Activated CD8-positive, alpha-beta memory T cell treated with anti-CD3 and anti-CD28 coated beads, Interleukin-2, amount 50 U/mL, for 48 hours (primary cell): ENCODE measurements around the gene SFXN3.
A peak's percentile ranks its signal among the peaks of the same experiment; 100 is the strongest.

ENCODE experiments used
- DNase-seq: peaks from one replicate; pipeline ENCODE4 v3.0.0-alpha.2; 2020

The SFXN3 gene

DNA sequence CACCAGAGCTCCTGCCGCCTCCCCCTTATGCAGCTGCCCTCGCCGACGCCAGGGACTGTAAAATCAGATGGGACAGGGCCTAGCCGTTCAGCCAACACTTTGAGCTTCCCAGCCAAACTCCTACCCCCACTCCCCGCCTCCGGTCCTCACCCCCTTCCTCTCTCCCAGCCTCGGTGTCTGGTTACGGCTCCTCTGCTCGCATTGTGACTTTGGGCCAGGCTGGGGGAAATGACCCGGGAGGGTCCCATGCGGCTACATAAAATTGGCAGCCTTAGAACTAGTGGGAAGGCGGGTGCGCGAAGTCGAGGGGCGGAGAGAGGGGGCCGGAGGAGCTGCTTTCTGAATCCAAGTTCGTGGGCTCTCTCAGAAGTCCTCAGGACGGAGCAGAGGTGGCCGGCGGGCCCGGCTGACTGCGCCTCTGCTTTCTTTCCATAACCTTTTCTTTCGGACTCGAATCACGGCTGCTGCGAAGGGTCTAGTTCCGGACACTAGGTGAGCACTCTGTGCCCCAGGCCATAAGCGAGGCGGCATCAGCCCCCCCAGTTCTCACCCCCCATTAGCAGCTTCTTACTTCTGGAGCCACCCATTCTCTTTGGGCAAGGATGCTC lies 30.7 kb downstream of the SFXN3 start, which contains the start of gene KAZALD1:
Gene KAZALD1 (plus strand): TSS at position 366 of the 608 bp plus-strand sequence. CDS start 604 bp downstream, outside the sequence.
- no peak for DNase-seq

DNA sequence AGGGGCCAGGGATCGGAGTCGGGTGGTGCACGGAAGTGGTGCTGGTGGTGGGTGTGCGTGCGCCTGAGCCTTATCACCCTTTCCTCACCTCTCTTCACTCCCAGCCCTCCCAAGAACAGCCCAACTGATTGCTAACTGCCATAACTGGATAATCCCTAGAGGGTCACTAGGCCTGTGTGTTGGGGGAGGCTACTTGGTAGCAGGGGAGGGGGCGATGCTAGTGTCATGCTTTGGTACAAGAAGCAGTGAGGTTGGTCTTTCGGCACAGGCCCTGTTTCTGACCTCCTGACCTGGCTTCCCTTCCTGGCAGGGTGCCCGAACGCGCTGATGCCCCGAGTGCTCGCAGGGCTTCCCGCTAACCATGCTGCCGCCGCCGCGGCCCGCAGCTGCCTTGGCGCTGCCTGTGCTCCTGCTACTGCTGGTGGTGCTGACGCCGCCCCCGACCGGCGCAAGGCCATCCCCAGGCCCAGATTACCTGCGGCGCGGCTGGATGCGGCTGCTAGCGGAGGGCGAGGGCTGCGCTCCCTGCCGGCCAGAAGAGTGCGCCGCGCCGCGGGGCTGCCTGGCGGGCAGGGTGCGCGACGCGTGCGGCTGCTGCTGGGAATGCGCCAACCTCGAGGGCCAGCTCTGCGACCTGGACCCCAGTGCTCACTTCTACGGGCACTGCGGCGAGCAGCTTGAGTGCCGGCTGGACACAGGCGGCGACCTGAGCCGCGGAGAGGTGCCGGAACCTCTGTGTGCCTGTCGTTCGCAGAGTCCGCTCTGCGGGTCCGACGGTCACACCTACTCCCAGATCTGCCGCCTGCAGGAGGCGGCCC lies 31.4 kb downstream of the SFXN3 start:
- peak; percentile 82 for DNase-seq

DNA sequence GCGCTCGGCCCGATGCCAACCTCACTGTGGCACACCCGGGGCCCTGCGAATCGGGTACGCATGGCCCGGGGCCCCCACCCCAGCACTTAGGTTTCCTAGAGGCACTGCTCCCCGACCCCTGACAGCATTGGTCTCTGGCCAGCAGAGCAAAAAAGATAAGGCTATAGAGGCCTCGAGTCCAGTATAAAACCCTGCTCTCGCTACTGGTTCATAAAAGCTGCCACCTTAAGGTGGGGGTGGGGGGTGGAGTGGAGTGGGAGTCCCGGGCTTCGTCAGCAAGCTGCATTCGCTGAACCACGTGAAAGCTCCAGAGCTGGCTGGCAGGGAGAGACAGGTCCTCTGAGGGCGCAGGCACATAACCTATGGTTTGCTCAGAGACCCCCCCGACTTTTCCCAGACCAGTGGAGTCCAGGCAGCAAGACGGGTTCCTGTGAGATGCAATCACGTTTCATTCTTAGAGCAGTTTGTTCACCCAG lies 32.1 kb downstream of the SFXN3 start:
- no peak for DNase-seq

DNA sequence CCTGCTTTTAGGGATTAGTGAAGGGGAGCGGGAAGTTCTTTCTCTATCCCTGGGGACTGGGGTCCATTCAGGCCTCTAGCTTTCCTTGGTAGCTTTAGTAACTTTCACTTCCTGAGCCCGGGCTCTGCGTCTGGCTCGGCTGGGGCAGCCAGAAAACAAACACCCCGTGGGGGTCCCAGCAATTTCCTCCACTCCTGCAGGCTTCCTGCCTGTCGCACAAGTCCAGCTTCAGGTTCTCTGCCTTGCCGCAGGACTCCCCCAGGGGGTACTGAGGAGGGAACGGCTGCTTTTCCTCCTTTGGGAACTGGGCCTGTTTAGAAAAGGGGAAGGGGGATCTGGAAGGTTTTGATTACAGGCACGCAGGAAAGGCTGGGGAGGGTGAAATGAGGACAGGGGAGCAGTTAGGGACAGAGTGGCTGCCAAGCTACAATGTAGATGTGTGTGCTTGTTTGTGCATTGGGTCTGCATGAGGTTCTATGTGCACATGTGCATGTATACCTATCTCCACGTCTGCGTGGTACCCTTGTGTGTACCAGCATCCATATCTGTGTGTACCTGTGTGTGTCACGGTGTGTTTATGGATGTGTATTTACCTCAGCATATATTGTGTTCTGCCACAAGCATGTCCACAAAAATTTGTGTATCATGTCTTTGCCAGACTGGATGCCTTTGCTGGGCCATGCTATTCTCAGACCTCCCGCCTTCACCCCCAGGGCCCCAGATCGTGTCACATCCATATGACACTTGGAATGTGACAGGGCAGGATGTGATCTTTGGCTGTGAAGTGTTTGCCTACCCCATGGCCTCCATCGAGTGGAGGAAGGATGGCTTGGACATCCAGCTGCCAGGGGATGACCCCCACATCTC lies 32.7 kb downstream of the SFXN3 start:
- DNase-seq = no peak

DNA sequence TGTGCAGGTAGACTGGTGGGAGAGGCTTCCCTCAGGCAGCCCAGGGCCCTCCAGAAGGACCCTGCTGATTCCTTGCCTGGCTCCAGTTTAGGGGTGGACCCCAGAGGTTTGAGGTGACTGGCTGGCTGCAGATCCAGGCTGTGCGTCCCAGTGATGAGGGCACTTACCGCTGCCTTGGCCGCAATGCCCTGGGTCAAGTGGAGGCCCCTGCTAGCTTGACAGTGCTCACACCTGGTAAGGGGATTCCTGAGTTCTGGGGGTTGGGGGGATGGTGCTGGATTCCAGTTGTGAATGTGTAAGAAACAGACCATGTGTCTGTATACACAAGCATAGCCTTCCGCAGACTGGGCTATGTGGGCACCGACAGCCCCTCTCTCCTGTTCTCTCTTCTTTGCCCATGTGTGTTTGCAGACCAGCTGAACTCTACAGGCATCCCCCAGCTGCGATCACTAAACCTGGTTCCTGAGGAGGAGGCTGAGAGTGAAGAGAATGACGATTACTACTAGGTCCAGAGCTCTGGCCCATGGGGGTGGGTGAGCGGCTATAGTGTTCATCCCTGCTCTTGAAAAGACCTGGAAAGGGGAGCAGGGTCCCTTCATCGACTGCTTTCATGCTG lies 33.5 kb downstream of the SFXN3 start:
- DNase-seq = no peak

DNA sequence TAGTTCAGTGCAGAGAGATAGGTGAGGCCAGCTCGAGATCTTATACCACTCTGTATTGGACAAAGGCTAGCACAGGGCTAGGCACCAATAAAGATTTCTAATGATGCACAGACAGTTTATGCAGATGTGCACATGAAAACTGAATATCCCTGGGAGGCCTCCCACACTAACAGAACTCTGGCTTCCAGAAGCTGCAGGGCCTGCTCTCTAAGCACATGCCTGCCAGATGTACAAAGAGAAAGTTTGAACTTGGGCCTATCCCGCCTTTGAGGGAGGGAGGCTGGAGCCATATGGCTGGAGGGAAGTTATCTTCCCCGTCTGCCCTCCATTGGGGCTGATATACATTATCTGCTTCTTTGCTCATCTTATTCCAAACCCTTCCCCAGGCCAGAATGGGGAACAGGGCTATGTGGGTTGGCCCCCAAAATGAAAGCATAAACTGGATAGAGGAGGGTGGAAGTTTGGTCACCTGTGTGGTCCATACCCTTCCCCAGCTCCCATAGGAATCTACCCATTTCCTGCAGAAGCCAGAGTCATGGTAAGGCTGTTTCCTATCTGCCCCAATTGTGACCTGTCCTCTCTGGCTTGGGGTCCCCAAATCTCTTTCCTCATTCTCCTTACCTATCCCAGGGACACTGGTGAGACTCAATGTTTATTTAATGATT lies 34.6 kb downstream of the SFXN3 start:
- no peak for DNase-seq

DNA sequence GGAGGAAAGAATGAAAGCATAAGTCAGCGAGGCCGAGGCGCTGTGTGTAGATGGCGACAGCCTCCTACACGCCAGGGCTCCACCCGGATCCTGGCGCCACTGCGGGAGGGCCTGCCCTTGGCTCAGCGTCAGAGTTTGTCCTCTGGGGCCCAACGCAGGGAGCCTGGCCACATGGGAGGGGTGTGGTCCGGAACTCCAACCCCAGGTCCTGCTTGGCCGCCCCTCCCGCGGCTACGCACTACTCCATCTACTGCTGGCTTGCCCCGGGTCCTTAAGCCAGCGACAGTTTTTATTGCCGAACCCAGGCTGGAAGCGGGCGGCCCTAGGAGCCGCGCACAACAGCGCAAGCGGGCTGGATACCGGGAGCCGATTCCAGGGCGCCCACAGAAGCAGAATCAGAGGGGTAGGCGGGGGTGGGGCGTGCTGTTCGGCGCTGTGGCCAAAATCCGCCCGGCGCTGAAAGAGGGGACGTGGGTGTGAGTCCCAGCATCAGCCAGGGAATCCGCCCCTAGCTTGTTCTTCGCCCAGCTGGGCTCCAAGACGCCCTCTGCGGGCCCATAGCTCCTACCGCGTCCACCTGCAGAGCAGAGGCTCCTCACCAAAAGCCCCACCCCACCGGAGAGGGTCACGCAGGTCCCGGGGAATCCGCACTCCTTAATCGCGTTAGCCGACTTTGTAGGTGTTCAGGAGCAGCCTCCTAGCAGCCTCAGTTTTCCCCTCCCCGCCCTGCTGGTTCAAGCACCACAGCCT lies 35.3 kb downstream of the SFXN3 start:
- peak; percentile 73 for DNase-seq

DNA sequence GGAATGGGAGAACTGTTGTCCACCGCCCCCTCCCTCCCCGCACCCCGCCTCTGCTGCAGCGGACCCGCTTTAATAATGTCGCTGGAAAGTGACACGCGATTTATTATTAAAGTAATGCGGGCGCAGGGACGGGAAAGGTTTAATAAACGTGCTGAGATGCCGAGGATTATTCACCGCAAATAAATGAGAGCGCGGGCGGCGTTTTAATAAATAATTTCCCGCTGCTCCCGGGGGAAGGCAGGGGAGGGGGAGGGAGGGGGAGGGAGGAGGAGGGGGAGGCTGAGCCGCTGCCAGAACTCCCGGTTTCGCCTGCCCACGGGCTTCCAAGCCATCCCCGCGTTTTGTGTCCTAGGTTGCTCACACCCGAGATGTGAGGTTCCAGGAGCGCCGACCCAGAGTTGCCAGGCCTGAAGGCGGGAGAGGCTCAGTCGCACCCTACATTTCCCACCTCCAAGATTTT lies 35.9 kb downstream of the SFXN3 start:
- DNase-seq = no peak

DNA sequence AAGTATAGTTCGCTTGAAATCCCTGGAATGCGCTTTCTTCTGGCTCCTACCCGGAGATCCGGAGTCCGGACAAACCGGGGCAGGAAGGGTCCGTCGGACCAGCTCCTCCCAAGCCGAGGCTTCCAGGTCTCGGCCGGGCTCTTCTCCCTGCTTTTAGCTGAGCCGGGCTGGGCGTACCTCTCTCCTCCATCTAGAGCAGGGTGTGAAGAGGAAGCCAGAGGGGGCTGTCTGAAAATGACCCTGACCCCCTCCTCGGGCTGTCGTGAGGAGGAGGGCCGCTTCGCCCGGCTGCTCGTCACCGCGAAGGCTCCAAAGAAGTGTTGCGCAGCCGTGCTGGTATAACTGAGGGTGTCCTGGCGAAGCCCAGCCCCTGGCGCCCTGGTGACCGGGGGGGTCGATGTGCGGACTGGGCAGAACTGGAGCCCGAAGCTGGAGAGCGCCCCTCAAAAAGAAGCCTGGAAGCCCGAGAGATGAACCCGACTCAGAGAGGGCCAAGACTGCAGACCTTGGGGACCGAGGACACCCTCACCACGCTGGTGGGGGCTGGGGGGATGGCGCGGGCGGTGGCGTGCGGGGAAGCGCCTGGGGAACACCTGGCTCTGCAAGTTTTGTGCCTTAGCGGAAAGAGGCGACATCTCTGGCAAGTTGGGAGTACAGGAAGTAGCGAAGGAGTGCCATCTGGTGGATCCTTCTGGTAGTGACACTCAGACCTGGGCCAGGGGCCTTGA lies 36.5 kb downstream of the SFXN3 start:
- peak; percentile 88 for DNase-seq

DNA sequence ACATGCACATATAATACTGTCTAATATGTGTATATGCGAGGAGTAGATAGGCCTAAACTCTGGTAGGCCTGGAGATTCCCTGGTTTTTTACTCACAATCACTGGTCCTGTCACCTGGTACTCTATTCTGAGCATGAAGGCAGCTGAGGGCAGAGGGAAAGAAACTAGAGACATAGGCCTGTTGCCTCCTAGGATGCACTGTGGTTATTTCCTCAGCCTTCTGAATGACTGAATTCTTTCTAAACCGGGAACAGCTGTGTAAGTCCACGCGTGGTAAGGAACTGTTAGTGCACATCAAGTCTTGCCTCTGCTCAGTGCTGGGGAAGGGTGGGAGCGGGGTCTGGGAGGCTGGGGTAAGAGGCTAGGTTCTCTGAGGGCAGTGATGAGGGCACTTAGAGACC lies 38.4 kb downstream of the SFXN3 start:
- DNase-seq = no peak

DNA sequence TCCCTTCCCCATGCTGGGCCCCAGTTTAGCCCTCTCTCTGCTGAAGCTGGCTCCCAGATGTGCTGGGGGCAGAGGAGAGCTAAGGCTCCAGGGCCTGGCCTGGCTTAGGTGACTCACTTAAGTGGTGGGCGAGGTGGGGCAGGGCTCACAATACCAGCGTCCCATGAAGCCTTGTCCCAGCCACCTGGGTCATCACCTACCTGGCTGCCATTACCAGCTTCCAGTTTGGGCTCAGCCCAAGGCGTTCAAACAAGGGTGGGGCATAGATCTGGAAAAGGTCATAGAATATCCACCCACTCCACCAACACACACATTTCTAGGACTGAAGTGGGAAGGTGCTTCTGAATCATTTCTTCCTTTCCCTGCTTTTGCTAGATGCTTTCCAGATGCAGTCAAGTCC lies 39.1 kb downstream of the SFXN3 start:
- DNase-seq = no peak

DNA sequence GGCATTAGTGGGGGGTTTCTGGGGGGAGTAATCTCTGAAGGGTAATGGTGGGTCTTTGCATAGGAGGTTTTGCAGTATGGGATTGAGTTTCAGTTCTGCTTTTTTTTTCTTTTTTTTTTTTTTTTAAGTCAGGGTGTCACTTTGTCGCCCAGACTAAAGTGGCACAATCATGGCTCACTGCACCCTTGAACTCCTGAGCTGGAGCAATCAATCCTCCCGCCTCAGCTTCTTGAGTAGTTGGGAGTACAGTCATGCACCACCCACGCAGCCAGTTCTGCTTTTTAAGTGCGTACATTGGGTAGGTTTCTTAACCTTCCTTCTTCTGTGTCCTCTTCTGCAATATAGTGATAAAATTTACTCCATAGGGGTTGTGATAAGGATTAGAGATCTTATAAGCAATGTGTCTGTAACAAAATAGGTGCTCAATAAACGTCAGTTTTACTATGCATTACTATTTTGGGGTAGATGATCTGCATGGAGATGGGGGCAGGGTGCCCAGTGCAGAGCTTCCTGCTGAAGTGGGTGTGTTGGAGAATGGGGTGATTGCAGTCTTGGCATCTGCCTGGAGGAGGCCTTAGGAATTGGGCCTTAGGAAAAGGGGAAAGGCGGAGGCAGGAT lies 40.3 kb downstream of the SFXN3 start:
- DNase-seq = no peak

DNA sequence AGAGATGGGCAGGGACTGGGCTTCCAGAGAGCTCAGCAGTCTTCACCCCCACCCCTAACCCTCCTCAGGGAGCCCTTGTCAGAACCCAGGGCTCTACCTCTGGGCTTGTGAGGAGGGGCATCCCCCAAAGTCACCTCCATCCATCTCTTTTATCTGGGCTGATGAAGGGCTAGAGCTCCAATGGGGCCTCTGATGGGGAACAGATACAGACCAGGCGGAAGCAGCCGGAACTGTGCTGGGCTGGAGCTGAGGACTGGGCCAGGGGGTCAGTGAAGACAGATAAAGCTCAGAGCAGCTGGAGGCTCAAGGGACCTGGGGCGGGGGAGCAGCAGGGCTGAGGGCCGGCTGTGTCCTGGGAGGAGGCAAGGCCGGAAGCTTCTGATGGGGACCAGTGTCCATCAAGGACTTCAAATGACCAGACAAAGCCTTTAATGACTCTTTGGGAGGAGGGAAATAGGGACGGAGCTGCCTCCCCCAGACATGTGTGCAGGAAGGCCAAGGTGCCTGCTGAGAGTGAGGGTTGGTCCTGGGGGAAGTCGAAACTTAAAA lies 40.9 kb downstream of the SFXN3 start:
- DNase-seq = no peak

DNA sequence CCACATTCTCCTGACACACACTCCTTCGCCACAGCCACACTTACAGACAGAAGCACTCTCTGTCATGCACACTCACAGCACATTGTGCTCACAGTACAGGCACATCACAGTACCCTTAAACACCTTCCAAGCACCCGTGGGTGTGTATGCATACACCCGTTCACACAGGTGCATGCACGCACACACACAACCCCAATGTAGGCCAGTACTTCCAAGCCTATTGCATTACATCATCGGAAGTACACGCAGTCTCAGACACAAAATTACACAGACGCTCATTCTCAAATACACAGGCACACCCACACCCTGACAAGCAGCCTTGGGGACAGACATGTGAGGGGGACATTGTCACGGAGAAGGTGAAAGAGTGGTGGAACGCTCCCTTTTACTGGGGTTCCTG lies 41.9 kb downstream of the SFXN3 start:
- no peak for DNase-seq

DNA sequence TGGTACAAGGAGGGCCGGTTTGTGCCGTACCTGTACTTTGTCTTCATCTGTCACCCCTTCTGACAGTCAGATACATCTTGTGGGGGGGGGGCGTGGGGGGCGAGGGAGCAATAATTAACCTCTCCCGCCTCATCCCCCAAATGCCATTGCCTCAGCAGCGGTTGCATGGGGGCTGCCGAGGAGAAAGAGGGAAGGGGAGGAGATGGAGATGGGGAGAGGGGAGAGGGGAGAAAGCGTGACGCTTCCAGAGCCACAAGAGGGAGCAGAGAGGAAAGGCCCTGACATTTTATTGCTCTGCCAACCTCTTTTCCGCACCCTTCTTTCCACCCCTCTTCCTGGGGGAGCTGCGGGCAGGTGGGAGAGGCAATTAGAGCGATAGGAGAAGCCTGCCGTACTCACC lies 42.6 kb downstream of the SFXN3 start:
- no peak for DNase-seq

DNA sequence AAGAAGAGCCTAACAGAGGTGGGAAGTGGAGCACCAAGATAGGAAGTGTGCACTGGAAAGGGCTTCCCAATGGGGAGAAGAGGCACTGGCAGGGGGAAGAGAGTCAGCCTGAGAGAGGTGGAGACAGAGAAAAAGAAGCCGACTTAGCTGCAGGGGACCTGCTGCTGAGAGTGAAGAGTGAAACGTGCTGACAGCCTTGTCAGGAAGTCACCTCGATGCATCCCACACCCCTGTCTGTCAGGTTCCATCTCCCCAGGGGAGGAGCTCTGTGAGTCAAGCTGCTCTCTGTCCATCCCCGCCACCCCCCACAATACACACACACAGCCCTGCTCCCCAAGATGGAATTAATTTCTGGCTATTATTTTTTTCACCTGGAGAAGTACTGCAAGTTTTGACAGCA lies 44.7 kb downstream of the SFXN3 start:
- no peak for DNase-seq

DNA sequence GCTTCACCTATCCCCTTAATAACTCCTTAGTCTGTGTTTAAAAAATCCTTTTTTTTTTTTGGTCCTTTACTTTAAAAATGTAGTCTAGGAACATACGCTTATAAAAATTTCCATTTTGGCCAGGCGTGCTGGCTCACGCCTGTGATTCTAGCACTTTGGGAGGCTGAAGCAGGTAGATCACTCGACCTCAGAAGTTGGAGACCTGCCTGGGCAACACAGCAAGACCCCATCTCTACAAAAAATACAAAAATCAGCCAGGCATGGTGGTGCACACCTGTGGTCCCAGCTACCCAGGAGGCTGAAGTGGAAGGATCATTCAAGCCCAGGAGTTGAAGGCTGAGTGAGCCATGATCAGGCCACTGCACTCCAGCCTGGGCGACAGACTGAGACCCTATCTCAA lies 45.6 kb downstream of the SFXN3 start:
- no peak for DNase-seq

DNA sequence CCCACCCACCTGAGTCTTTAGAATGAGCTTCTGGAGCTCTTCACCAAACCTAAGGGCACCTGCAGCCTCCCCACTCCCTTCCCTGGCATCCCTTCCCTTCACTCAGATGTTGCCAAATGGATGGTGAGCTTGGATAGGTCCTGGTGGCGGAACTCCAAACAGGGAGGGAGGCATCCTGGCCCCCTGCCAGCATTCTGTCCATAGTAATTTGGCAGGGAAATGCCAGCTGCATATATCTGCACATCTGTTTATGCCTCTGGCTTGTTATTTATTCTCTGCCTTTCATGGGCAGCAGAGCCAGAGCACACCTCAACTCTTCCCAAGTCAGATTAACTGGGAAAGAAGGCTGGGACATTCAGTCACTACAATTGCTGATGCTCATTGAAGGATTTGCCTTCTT lies 48.8 kb downstream of the SFXN3 start:
- DNase-seq = no peak

DNA sequence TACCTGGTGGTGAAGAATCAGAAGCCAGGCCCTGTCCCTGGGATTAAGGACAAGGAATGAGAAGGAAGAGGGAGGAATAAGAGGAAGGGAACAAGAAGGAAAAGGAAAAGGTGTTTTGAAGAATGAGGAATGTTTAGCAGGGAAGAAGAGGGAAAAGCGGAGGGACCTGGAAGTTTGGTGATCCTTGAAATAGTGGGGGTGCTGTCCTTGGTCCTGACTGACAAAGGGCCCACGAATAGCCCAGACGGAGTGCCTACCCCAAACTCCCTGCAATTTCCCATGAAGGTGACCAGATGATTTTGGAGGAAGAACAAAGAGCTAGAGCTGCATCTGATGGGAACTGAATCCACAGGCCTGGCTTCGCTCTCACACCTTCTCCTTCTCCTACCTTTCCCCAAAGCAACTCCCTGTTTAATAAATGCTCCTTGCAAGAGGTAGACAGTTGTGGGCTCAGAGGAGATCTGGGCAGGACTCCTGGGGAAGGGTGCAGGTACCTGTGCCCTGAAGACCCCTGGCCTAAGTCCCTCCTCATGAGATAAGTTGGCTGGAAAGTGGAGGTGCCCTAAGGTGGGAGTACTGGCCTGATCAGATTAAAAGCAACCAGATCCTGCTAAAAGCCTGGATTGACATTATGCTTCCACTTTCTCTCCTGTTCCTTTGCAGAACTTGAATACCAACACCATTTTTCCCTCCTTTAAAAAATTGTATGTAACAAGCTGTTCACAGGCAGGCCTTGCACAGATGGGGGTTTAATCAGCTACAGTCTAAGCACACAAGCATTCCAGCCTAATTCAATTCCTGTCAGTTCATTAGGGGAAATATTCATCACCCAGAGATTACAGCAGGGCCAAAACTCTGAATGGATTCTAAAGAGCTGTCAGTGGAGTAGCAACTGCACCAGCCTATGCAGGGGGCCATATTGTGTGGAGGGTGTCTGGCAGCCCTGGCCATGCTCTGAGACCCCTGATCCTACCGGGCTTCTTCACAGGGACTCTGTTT lies 50.2 kb downstream of the SFXN3 start:
- DNase-seq = no peak
